Measurements from ENCODE around the gene NEDD8. TPM values are rescaled to one million over a fixed set of nuclear protein-coding genes. Genes with fewer than 3 reads are reported as not detected.

The NEDD8 gene
- total and polyA plus RNA-seq, 2 of the 4 experiments (the other 2 are of a cell fraction) = 167 to 375 TPM

- H2BK5ac ChIP-seq (ENCODE audit: low read depth, low read length, poor library complexity, severe bottlenecking) = peak overlapping the region; percentile 84
- no peaks in the 10 kb centered on the region for H3K9me3 ChIP-seq (ENCODE audit: control insufficient read depth, insufficient read depth, low read length)
- intact Hi-C loops (cut with micrococcal nuclease) = loop anchor here (1.0 kb wide), 1 partner anchor 15 kb away; the partner anchor contains the start of gene MDP1
- ChIA-PET CTCF (no interaction called here), POLR2A (ENCODE audit: unreplicated experiment) (no interaction called here)
- peak overlapping the region; percentile 99 for H3K14ac ChIP-seq (replicated peaks; ENCODE audit: low read depth, low read length)
- no peak overlapping the region for H3K18ac ChIP-seq (ENCODE audit: low read depth, low read length)
- H3K4me3 ChIP-seq (ENCODE audit: insufficient read depth, low read depth, low read length) = peak overlapping the region; percentile 56
- dilution Hi-C loops (cut with HindIII; ENCODE audit: low sequenced_read_pairs, unreplicated experiment) = no loop called here
- H3K4me1 ChIP-seq (ENCODE audit: control insufficient read depth, insufficient read depth, low read length) = peaks cover 8% of the 10 kb centered on the region
- H2AK9ac ChIP-seq (replicated peaks; ENCODE audit: low read depth, low read length, poor library complexity) = peak overlapping the region; percentile 99
- in situ Hi-C loops (cut with MboI; ENCODE audit: low sequenced_read_pairs) = loop anchor here (10.0 kb wide), 1 partner anchor 203 kb away; no protein-coding TSS in a partner anchor
- H3K23ac ChIP-seq (ENCODE audit: low read depth, low read length) = peak overlapping the region; percentile 98
- H2BK120ac ChIP-seq (ENCODE audit: low read depth, low read length) = peak overlapping the region; percentile 51
- peak overlapping the region; percentile 91 for H3K9ac ChIP-seq (ENCODE audit: low read depth, low read length)
- H4K20me1 ChIP-seq (ENCODE audit: insufficient read depth, low read length) = no peaks in the 10 kb centered on the region
- peak overlapping the region; percentile 97 for H3K56ac ChIP-seq (ENCODE audit: extremely low read depth, insufficient read depth, low read length)
- peaks cover 40 to 77% of the 10 kb centered on the region in 2 experiments for H3K79me1 ChIP-seq (ENCODE audit: low read depth in 1 of 2, low read length in 2 of 2)
- H4K5ac ChIP-seq (ENCODE audit: low read depth, low read length) = peak overlapping the region; percentile 65
- H2BK20ac ChIP-seq (ENCODE audit: low read depth, low read length) = no peak overlapping the region
- H3K4me2 ChIP-seq (ENCODE audit: low read depth, low read length) = peak overlapping the region; percentile 98
- 2% methylated on average over 9 of the region's 23 CpGs; no CpG with 5 or more reads in 1 of the 2 experiments for WGBS, 2 experiments (ENCODE audit: extremely low coverage in 2 of 2, insufficient read length in 1 of 2)
- ATAC-seq (ENCODE audit: low read depth) (no peak), DNase-seq (no peak)
- peaks cover 8% of the 10 kb centered on the region for H3K9me1 ChIP-seq (ENCODE audit: insufficient read depth, low read length)
- H2AK5ac ChIP-seq (ENCODE audit: low read depth, low read length) = peak overlapping the region; percentile 97
- H3K27me3 ChIP-seq (ENCODE audit: control insufficient read depth, insufficient read depth, low read length) = no peaks in the 10 kb centered on the region
- H3K27ac ChIP-seq (ENCODE audit: insufficient read depth, low read length) = peak overlapping the region; percentile 91
- H4K91ac ChIP-seq (ENCODE audit: insufficient read depth, low read depth, low read length) = peak overlapping the region; percentile 93
- peaks cover 9% of the 10 kb centered on the region for H3K36me3 ChIP-seq (ENCODE audit: control insufficient read depth, insufficient read depth, low read length)
- no TSS peak for BruUV-seq (replicated peaks)
- H2BK15ac ChIP-seq (ENCODE audit: low read depth, low read length) = no peak overlapping the region
- H2AFZ ChIP-seq (replicated peaks; ENCODE audit: low read length, poor library complexity) = peak overlapping the region; percentile 100
- peak overlapping the region; percentile 95 to 100 for H4K8ac ChIP-seq (ENCODE audit: low read depth in 2 of 2, low read length in 2 of 2)
- peak overlapping the region; percentile 98 for H3K4ac ChIP-seq (ENCODE audit: low read depth, low read length)
- TF ChIP-seq CTCF (conservative IDR thresholded peaks at IDR 0.05; ENCODE audit: low read depth, low read length) (no peak), SMC3 (IDR thresholded peaks at IDR 0.05; ENCODE audit: low read depth, low read length) (no peak), POLR2A (IDR thresholded peaks at IDR 0.05; ENCODE audit: low read depth, low read length) (no peak), CEBPB (IDR thresholded peaks at IDR 0.05; ENCODE audit: low read depth, low read length) (no peak)
These were observed 675 bp downstream of the NEDD8 start for GRCh38 chr14:24231263-24232120.

Measured in IMR-90 (cell line).